PC-3 (cell line): ENCODE measurements around the gene SOX1. TPM values are rescaled to one million over a fixed set of nuclear protein-coding genes. Genes with fewer than 3 reads are reported as not detected.

ENCODE experiments used
- ATAC-seq: fragments of 200-7000 bp; cut with Tn5 transposase; 2 replicates; pipeline ENCODE4 v1.9.1; 2020; ENCODE audit warnings: mild to moderate bottlenecking, moderate library complexity
- BruUV-seq: library from RNA; stranded (reverse); fragments of 400-500 nt; replicated peaks from 2 replicates; lab custom pipeline; 2021; lab: Mats Ljungman, UMichigan
- CTCF ChIA-PET: fragments of 300-600 bp; sonication (Branson Sonifier 250); formaldehyde crosslinking; loops from one replicate; lab custom pipeline; 2022; ENCODE audit warnings: antibody characterized with exemption; lab: Charles Lee
- POLR2A ChIA-PET: fragments of 300-600 bp; sonication (Branson Sonifier 250); formaldehyde crosslinking; loops from one replicate; lab custom pipeline; 2022; ENCODE audit warnings: antibody characterized with exemption; ENCODE audit not compliant: unreplicated experiment; lab: Charles Lee
- DNase-seq: peaks from one replicate; pipeline ENCODE4 v3.0.0-alpha.2; 2015
- H2AFZ ChIP-seq: fragments of 300-600 bp; sonication (generic); 2 replicates; pipeline ENCODE4 v1.6.0; 2016; ENCODE audit warnings: antibody characterized with exemption, low read length
- H3F3A ChIP-seq: fragments of 300-600 bp; sonication (generic); one replicate; pipeline ENCODE4 v1.6.0; 2017; ENCODE audit warnings: antibody characterized with exemption, low read length, control low read depth, mild to moderate bottlenecking; ENCODE audit not compliant: unreplicated experiment
- H3K27ac ChIP-seq: fragments of 300-600 bp; sonication (generic); 2 replicates; pipeline ENCODE4 v1.5.1; 2016; ENCODE audit warnings: mild to moderate bottlenecking, low read length
- H3K27me3 ChIP-seq: fragments of 300-600 bp; sonication (generic); 2 replicates; pipeline ENCODE4 v1.6.1; 2016; ENCODE audit warnings: low read length, mixed read lengths
- H3K36me3 ChIP-seq: fragments of 300-600 bp; sonication (generic); 2 replicates; pipeline ENCODE4 v1.6.1; 2016; ENCODE audit warnings: low read depth, mixed run types, low read length, mixed read lengths
- H3K4me1 ChIP-seq: fragments of 300-600 bp; sonication (generic); 2 replicates; pipeline ENCODE4 v1.5.1; 2016; ENCODE audit warnings: low read length; ENCODE audit not compliant: insufficient read depth
- H3K4me2 ChIP-seq: fragments of 300-600 bp; sonication (generic); 2 replicates; pipeline ENCODE4 v1.6.0; 2016; ENCODE audit warnings: low read length
- H3K4me3 ChIP-seq: fragments of 300-600 bp; sonication (generic); 2 replicates; pipeline ENCODE4 v1.5.1; 2016; ENCODE audit warnings: mild to moderate bottlenecking, low read length, mixed read lengths
- H3K79me2 ChIP-seq: fragments of 300-600 bp; sonication (generic); 2 replicates; pipeline ENCODE4 v1.6.1; 2017; ENCODE audit warnings: low read length, mixed read lengths
- H3K9ac ChIP-seq: fragments of 300-600 bp; sonication (generic); 2 replicates; pipeline ENCODE4 v1.6.0; 2016; ENCODE audit warnings: mild to moderate bottlenecking, low read length
- H3K9me2 ChIP-seq: fragments of 300-600 bp; sonication (generic); replicated peaks from 2 replicates; pipeline ENCODE4 v1.6.1; 2016; ENCODE audit warnings: mixed run types, low read length, mixed read lengths
- H3K9me3 ChIP-seq: fragments of 300-600 bp; sonication (generic); 2 replicates; pipeline ENCODE4 v1.6.1; 2016; ENCODE audit warnings: low read length, mixed read lengths
- H4K20me1 ChIP-seq: fragments of 300-600 bp; sonication (generic); 2 replicates; pipeline ENCODE4 v1.6.1; 2016; ENCODE audit warnings: low read length, mixed read lengths
- CTCF ChIP-seq: fragments of 300-600 bp; sonication (generic); conservative IDR thresholded peaks from 2 replicates; pipeline ENCODE4 v1.5.1; 2017; ENCODE audit warnings: antibody characterized with exemption, low read depth, mild to moderate bottlenecking, low read length
- EZH2 ChIP-seq: fragments of 300-600 bp; sonication (generic); IDR thresholded peaks from one replicate; pipeline ENCODE4 v1.6.1; 2017; ENCODE audit warnings: antibody characterized with exemption, mild to moderate bottlenecking, low read length; ENCODE audit not compliant: unreplicated experiment
- EZH2phosphoT487 ChIP-seq: fragments of 300-600 bp; sonication (generic); IDR thresholded peaks from 2 replicates; pipeline ENCODE4 v1.6.1; 2018; ENCODE audit warnings: mild to moderate bottlenecking, antibody characterized with exemption, low read length, borderline replicate concordance
- intact Hi-C: fragments of 100-400 bp; cut with micrococcal nuclease; formaldehyde crosslinking; loops from 2 replicates; pipeline ENCODE4 v1.9.0; 2023
- total RNA-seq: library from RNA; depleted of rRNA; stranded (reverse); fragments of >200 nt; gene quantifications from 2 replicates; pipeline ENCODE4 v1.2.3, GENCODE V29; 2014

Gene SOX1
- total RNA-seq, 1 experiment from 2014 or later = not detected

GRCh38 chr13:112056284-112056727 lies 10.6 kb upstream of the SOX1 start:
- no TSS peak for BruUV-seq
- peaks cover 26% of the 10 kb centered on the region for H3K27me3 ChIP-seq
- no peak for ATAC-seq

GRCh38 chr13:112056739-112057438 lies 10.1 kb upstream of the SOX1 start:
- Histone ChIP-seq H4K20me1 (no peaks in the 10 kb centered on the region), H3K4me2 (no peak overlapping the region), H3K4me1 (no peaks in the 10 kb centered on the region), H3K9me3 (no peaks in the 10 kb centered on the region), H3K27ac (no peak overlapping the region), H3K4me3 (no peak overlapping the region), H3K9ac (no peak overlapping the region), H3K79me2 (no peaks in the 10 kb centered on the region), H3K9me2 (no peaks in the 10 kb centered on the region), H2AFZ (no peak overlapping the region), H3K36me3 (no peaks in the 10 kb centered on the region), H3K27me3 (peaks cover 29% of the 10 kb centered on the region), H3F3A (no peaks in the 10 kb centered on the region)
- ATAC-seq (no peak), DNase-seq (no peak)
- ChIA-PET CTCF (no interaction called here), POLR2A (no interaction called here)
- intact Hi-C loops = no loop called here
- no peak for TF ChIP-seq EZH2phosphoT487
- no peak for TF ChIP-seq EZH2
- TF ChIP-seq CTCF = no peak
- BruUV-seq = no TSS peak

More at GRCh38 chr13:112056284-112056727, 10.6 kb upstream of the SOX1 start:
- intact Hi-C loops = no loop called here
- Histone ChIP-seq H3K4me2 (no peak overlapping the region), H4K20me1 (no peaks in the 10 kb centered on the region), H3K9me3 (no peaks in the 10 kb centered on the region), H3K27ac (no peak overlapping the region), H3K4me3 (no peak overlapping the region), H2AFZ (no peak overlapping the region), H3K79me2 (no peaks in the 10 kb centered on the region), H3F3A (no peaks in the 10 kb centered on the region), H3K4me1 (no peaks in the 10 kb centered on the region), H3K36me3 (no peaks in the 10 kb centered on the region), H3K9ac (no peak overlapping the region), H3K9me2 (no peaks in the 10 kb centered on the region)
- ChIA-PET POLR2A (no interaction called here), CTCF (no interaction called here)
- no peak for TF ChIP-seq EZH2phosphoT487
- no peak for TF ChIP-seq EZH2
- no peak for TF ChIP-seq CTCF
- no peak for DNase-seq

GRCh38 chr13:112057439-112057735 lies 9.6 kb upstream of the SOX1 start:
- no peak for TF ChIP-seq EZH2
- no peak for TF ChIP-seq CTCF
- no peak for TF ChIP-seq EZH2phosphoT487
- no peak overlapping the region for H3K27ac ChIP-seq
- no peak for ATAC-seq
- intact Hi-C loops = no loop called here
- no peak overlapping the region for H2AFZ ChIP-seq
- H3K4me2 ChIP-seq = no peak overlapping the region
- H3K9me3 ChIP-seq = no peaks in the 10 kb centered on the region
- no peaks in the 10 kb centered on the region for H3K4me1 ChIP-seq
- no peaks in the 10 kb centered on the region for H4K20me1 ChIP-seq
- CTCF ChIA-PET = no interaction called here
- POLR2A ChIA-PET = no interaction called here
- no peaks in the 10 kb centered on the region for H3K36me3 ChIP-seq
- H3F3A ChIP-seq = no peaks in the 10 kb centered on the region
- no peak for DNase-seq
- no peak overlapping the region for H3K4me3 ChIP-seq
- peaks cover 29% of the 10 kb centered on the region for H3K27me3 ChIP-seq
- no TSS peak for BruUV-seq
- H3K79me2 ChIP-seq = no peaks in the 10 kb centered on the region
- H3K9ac ChIP-seq = no peak overlapping the region
- no peaks in the 10 kb centered on the region for H3K9me2 ChIP-seq
